ENCODE data around the gene MAP3K5. TPM values are rescaled to one million over a fixed set of nuclear protein-coding genes. Genes with fewer than 3 reads are reported as not detected.

Gene MAP3K5
- total RNA-seq, 1 donor from 2014 or later: 31.2 TPM

- TF ChIP-seq CTCF (IDR thresholded peaks at IDR 0.05) (no peak), POLR2AphosphoS5 (IDR thresholded peaks at IDR 0.05; ENCODE audit: insufficient read depth in 1 of 2, low read depth in 1 of 2) (no peak), POLR2A (IDR thresholded peaks at IDR 0.05) (no peak)
- Histone ChIP-seq H3K4me1 (peaks cover 6% of the 10 kb centered on the region), H3K27ac (no peak overlapping the region), H3K27me3 (no peaks in the 10 kb centered on the region), H3K9me3 (no peaks in the 10 kb centered on the region), H3K36me3 (no peaks in the 10 kb centered on the region), H3K4me3 (no peak overlapping the region)
- no peak for DNase-seq (ENCODE audit: extremely low spot score in 2 of 2)
- intact Hi-C loops (cut with DNase I): no loop called here
Observed at GRCh38 chr6:136521427-136521826, 270.9 kb downstream of the MAP3K5 start.

GRCh38 chr6:136520517-136520916 lies 271.8 kb downstream of the MAP3K5 start:
- TF ChIP-seq POLR2AphosphoS5 (IDR thresholded peaks at IDR 0.05; ENCODE audit: insufficient read depth in 1 of 2, low read depth in 1 of 2) (peak in 1 of 2 donors; percentile 35), POLR2A (IDR thresholded peaks at IDR 0.05) (no peak), CTCF (IDR thresholded peaks at IDR 0.05) (no peak)
- DNase-seq (ENCODE audit: extremely low spot score in 2 of 2): no peak
- intact Hi-C loops (cut with DNase I): no loop called here

GRCh38 chr6:136517582-136517981 lies 274.7 kb downstream of the MAP3K5 start:
- Histone ChIP-seq H3K4me3 (no peak overlapping the region), H3K27ac (no peak overlapping the region), H3K4me1 (no peaks in the 10 kb centered on the region), H3K27me3 (no peaks in the 10 kb centered on the region), H3K36me3 (no peaks in the 10 kb centered on the region), H3K9me3 (no peaks in the 10 kb centered on the region)
- intact Hi-C loops (cut with DNase I): no loop called here
- DNase-seq (ENCODE audit: extremely low spot score in 2 of 2): no peak
- TF ChIP-seq CTCF (IDR thresholded peaks at IDR 0.05) (no peak), POLR2AphosphoS5 (IDR thresholded peaks at IDR 0.05; ENCODE audit: insufficient read depth in 1 of 2, low read depth in 1 of 2) (no peak), POLR2A (IDR thresholded peaks at IDR 0.05) (no peak)

More at GRCh38 chr6:136520517-136520916, 271.8 kb downstream of the MAP3K5 start:
- Histone ChIP-seq H3K27me3 (no peaks in the 10 kb centered on the region), H3K4me1 (no peaks in the 10 kb centered on the region), H3K4me3 (no peak overlapping the region), H3K27ac (no peak overlapping the region), H3K9me3 (no peaks in the 10 kb centered on the region), H3K36me3 (no peaks in the 10 kb centered on the region)

GRCh38 chr6:136517002-136517401 lies 275.3 kb downstream of the MAP3K5 start:
- H3K36me3 ChIP-seq: no peaks in the 10 kb centered on the region
- H3K4me3 ChIP-seq: no peak overlapping the region
- TF ChIP-seq POLR2A (IDR thresholded peaks at IDR 0.05): no peak
- TF ChIP-seq POLR2AphosphoS5 (IDR thresholded peaks at IDR 0.05; ENCODE audit: insufficient read depth in 1 of 2, low read depth in 1 of 2): peak in 1 of 2 donors; percentile 12
- no peak overlapping the region for H3K27ac ChIP-seq
- H3K27me3 ChIP-seq: no peaks in the 10 kb centered on the region
- DNase-seq (ENCODE audit: extremely low spot score in 2 of 2): no peak
- intact Hi-C loops (cut with DNase I): no loop called here
- no peaks in the 10 kb centered on the region for H3K9me3 ChIP-seq
- H3K4me1 ChIP-seq: no peaks in the 10 kb centered on the region

GRCh38 chr6:136514591-136514990 lies 277.7 kb downstream of the MAP3K5 start:
- TF ChIP-seq CTCF (IDR thresholded peaks at IDR 0.05): no peak
- no peak for DNase-seq (ENCODE audit: extremely low spot score in 2 of 2)
- Histone ChIP-seq H3K9me3 (no peaks in the 10 kb centered on the region), H3K4me1 (no peaks in the 10 kb centered on the region), H3K27me3 (no peaks in the 10 kb centered on the region), H3K36me3 (no peaks in the 10 kb centered on the region), H3K4me3 (no peak overlapping the region), H3K27ac (no peak overlapping the region)
- intact Hi-C loops (cut with DNase I): no loop called here

- H3K4me3 ChIP-seq: no peak overlapping the region
- H3K27me3 ChIP-seq: no peaks in the 10 kb centered on the region
- no peak for DNase-seq (ENCODE audit: extremely low spot score in 2 of 2)
- H3K4me1 ChIP-seq: no peaks in the 10 kb centered on the region
- TF ChIP-seq POLR2AphosphoS5 (IDR thresholded peaks at IDR 0.05; ENCODE audit: insufficient read depth in 1 of 2, low read depth in 1 of 2) (no peak), CTCF (IDR thresholded peaks at IDR 0.05) (no peak), POLR2A (IDR thresholded peaks at IDR 0.05) (no peak)
- H3K9me3 ChIP-seq: no peaks in the 10 kb centered on the region
- H3K27ac ChIP-seq: no peak overlapping the region
- intact Hi-C loops (cut with DNase I): no loop called here
- no peaks in the 10 kb centered on the region for H3K36me3 ChIP-seq
Observed at GRCh38 chr6:136511926-136512325, 280.4 kb downstream of the MAP3K5 start.

Data from vagina (tissue), 2 donors.